Ovary (tissue), 3 donors: ENCODE data around the gene GRAMD2A.

Experiments used
- CTCF ChIP-seq, 3 donors: fragments of 450-650 bp in 2 of 3; fragments of 200-600 bp in 1 of 3; IDR thresholded peaks; one replicate each; pipeline versions ENCODE4 v1.5.1 to v1.8.0; 2016 to 2022; ENCODE audit warnings: antibody characterized with exemption in 3 of 3, mild to moderate bottlenecking in 1 of 3
- EP300 ChIP-seq: sonication (generic); formaldehyde crosslinking; IDR thresholded peaks from one replicate; pipeline ENCODE4 v1.6.1; 2017; ENCODE audit warnings: antibody characterized with exemption
- POLR2A ChIP-seq: fragments of 450-650 bp; IDR thresholded peaks from one replicate; pipeline ENCODE4 v1.6.1; 2017; ENCODE audit warnings: antibody characterized with exemption, mild to moderate bottlenecking, moderate library complexity
- donor health status: DM: no; HTN: no; CAD: no.

GRCh38 chr15:72203507-72203837 is 5.9 kb upstream of the GRAMD2A start:
- TF ChIP-seq CTCF (IDR thresholded peaks at IDR 0.05) (no peak), POLR2A (no peak), EP300 (no peak)
